GM18861 (cell line): ENCODE data around the gene DCTPP1.
"Not testable (repeated sequence)": the region's sequence is repeated elsewhere in the genome, so short reads cannot be mapped to it uniquely, and the experiment has no call there.

ENCODE experiments used
- ATAC-seq: cut with Tn5 transposase; IDR thresholded peaks from one replicate; pipeline ENCODE4 v1.9.1; 2021; ENCODE audit not compliant: unreplicated experiment

DCTPP1 gene

DNA sequence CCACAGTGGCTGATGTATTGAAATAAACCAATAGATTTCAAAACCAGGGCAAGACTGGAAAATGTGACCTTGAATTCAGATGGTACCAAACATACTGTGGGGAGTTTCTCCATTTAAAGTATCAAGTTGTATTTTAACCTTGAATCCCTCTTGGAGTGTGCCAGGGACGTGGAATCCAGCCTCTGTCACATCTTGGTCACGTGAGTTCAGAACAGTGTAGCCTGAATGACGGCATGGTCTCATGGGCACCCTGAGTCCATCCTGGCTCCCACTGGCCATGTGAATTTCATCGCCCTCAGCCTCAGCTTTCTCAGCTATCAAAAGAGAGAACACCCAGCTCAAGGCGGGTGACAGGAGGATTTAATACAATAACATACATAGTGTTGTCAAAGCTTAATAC lies 15.7 kb downstream of the DCTPP1 start:
- no peak for ATAC-seq

DNA sequence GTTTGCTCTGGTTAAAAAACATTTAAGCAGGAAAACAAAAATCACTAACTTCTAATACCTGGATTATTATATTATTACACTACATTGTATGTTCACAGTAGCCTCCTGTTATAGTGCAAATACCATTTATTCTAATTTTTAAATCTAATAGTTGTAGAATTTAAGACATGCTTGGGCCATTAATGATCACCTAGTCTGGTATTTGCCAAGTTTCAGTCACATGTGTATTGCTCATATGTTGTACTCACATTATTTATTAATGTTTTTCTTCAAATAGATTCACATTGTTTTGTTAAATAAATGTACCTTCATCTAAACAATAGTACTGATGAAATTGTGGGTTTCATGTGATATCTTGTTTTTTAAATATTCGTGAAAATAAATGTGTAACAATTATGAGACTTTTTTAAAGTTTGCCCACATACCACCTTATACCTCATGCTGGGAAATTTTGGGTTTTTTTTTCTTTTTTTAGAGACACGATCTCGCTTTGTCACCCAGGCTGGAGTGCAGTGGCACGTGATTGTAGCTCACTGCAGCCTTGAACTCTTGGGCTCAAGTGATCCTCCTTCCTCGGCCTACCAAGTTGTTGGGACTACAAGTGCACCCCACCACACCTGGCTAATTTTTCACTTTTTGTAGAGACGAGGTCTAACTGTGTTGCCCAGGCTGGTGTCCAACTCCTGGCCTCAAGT lies 16.6 kb downstream of the DCTPP1 start:
- no peak for ATAC-seq

DNA sequence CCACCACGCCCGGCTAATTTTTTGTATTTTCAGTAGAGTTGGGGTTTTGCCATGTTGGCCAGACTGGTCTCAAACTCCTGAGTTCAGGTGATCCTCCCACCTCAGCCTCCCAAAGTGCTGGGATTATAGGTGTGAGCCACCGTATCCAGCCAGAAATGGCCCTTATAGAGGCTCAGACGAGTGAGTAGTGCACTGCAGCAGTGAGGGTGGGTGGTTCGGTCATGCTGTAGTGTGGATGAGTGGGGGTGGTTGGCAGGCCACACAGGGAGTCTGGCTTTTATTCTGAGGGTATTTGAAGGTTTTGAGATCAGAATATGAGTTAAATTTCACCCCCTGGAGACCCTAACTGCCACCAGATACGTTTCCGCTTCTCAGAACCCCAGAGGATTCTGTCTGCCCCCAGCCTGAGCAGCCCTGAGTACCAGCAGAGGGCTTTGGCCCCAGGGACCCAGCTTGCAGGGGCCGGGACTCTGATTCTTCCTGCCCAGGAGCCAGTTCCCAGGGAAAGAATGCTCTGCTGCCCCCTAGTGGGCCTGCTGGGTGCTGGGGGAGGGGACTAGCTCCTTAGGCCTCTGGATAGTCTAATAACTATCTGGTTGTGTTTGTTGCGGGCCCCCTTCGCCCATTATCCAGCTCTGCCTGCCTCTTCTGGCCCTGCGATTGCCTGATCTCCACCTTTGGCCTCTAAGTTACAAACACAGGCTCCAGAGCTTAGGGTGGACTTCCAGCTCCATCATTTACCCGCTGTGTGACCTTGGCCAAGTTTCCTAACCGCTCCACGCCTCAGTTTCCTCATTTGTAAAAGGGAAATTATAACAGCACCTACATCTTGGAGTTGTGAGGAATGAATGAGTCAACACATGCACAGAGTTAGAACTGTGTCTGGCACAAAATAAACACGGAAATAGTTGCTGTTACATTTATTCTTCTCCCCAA lies 20.4 kb downstream of the DCTPP1 start:
- ATAC-seq: no peak

DNA sequence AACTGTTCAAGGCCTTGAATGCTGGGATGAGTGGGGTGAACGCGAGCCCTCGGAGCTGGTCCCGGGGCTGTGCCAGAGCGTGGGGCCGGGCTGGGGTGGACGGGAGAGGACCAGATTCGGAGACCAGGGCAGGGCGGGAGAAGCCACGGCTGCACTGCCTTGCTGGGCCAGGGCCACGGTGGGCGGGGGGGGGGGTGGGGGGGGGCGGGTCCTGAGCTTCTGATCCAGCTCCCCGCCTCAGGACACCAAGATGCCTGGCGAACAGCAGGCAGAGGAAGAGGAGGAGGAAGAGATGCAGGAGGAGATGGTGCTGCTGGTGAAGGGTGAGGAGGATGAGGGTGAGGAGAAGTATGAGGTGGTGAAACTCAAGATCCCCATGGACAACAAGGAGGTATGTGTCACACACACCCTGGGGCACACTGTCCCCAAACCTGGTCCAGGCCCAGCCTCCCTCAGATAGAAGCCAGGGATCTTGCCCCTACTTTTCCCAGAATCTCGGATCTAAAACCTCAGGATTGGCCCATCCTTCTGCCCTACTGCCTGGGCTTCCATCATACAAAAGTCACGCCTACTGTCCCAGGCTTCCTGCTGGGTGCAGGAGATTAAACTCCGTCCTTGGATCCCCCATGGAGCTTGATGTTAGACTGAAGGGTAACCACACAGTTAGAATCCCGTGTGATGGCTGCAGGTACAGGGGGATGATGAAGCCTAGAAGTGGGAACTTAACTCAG lies 21.9 kb downstream of the DCTPP1 start:
- no peak for ATAC-seq

DNA sequence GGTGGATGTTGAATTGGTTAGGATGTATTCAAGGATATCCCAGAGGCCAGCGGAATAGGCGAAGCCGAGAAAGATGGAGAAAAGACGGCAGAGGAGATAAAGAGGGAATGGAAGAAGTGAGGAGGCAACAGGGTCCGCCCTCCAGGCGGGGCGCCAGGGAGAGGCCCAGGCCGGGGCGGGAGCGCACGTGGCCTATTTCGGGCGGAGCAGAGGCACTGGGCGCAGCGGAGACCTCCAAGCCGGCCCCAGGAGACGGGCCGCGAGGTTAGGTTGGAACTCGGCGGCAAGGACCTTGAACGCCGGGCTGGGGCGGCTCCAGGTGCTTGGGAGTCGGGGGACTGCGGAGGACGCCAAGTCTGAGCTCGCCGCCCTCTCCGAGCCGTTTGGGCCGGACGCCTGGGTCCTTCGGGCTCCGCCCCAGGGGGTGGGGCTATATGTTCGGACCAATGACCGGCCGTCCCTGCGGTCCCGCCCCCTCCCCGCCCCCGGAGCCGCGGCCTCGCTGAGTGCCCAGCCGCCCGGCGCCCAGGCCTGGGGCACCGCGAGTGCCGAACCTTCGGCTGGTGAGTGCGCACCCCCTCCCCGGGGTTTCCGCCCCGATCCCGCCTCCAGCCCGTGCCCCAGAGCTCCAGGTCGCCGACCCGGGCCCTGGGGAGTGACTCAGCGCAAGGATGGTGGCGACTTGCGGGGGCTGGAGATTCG lies 22.6 kb downstream of the DCTPP1 start, which contains the start of gene ZNF771:
Gene ZNF771 (plus strand): TSS at position 505 of the 702 bp plus-strand sequence. CDS start 448 bp downstream, outside the sequence.
- ATAC-seq: peak; percentile 65

DNA sequence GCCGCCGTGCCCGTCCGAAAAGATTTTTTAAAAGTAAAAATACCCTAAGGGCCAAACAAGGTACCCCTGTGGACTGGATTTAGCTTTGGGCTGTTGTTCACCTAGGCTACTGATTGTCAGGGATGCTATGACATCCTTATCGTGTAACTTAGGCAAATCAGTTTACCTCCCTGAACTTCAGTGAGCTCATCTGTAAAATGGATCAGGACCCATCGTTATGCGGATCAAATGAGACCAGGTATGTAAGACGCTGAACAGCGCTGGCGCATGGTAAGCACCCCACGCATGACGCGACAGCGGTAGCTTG lies 23.1 kb downstream of the DCTPP1 start:
- no peak for ATAC-seq

DNA sequence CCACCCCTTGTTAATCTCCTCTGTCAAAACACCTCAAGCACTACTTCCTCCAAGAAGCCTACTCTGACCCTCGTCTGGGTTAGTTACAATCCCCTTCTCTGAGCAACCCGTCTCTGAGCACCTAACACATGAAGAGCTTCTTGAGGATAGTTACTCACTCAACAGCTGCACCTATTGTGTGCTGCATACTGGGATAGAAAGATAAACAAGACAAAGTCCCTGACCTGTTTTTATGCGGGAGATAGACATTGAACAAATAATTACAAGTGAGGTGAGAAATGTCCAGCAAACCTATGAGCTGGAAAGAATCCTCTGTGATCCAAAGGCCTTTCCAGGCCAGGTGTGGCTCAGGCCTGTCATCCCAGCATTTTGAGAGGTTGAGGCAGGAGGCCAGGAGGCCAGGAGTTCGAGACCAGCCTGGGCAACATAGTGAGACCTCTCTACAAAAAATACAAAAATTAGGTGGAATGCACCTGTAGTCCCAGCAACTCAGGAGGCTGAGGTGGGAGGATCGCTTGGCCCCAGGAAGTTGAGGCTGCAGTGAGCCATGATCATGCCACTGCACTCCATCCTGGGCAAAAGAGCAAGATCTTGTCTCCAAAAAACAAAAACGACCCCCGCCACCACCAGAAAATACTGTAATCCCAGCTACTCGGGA lies 27.9 kb downstream of the DCTPP1 start:
- no peak for ATAC-seq

DNA sequence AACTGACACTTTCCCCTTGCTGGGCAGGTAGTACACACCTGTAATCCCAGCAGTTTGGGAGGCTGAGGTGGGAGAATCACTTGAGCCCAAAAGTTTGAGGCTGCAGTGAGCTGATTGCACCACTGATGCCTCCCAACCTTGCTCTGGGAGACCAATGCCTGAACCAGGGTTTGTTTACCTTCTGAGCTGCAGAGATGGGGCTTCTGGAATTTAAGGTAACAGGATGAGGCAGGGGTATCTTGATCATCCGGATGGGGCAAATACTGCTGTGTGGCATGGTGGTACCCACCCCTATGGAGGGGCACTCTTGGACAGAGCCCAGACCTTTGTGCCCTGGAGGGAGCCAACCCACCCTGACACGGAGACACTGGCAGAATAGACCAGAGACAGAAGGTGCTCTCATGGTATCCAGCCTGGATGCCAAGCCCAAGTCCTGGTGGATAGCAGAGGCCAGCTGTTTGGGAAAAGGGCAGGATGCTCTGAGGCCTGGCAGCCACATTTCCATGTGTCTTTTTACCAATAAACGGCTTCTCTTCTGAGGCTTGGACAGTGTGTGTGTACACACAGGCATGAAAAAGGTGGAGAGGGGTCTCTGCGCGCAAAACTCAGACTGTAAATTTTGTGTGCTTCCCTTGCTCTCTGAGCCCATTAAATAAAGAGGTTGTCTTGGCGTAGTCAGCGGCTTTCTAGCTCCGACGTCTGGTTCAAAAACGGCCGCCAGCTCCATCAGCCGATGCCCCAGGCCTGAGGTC lies 30.2 kb downstream of the DCTPP1 start:
- ATAC-seq: no peak

DNA sequence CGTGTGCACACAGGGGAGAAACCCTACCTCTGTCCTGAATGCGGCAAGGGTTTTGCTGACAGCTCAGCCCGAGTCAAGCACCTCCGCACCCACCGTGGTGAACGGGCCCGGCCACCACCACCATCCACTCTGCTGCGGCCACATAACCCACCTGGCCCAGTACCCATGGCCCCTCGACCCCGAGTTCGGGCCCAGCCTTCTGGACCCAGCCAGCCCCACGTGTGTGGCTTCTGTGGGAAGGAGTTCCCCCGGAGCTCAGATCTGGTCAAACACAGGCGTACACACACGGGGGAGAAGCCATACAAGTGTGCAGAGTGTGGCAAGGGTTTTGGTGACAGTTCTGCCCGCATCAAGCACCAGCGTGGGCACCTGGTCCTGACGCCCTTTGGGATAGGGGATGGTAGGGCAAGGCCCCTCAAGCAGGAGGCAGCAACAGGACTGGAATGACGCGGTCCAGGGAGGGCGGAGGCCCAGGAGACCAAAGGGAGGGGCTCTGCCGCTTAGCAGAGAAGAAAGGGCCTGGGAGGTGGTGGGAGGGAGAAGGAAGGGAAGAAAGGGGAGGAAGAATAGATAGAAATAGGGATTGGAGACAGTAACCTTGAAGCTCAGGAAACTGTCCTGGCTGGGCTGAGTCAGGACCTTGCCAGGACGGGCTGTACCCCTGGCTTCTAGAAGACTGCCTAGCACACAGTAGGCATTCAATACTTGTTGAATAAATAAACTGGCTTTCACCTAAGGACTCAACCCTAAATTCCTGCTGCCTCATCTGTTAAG lies 31.0 kb downstream of the DCTPP1 start:
- no peak for ATAC-seq

DNA sequence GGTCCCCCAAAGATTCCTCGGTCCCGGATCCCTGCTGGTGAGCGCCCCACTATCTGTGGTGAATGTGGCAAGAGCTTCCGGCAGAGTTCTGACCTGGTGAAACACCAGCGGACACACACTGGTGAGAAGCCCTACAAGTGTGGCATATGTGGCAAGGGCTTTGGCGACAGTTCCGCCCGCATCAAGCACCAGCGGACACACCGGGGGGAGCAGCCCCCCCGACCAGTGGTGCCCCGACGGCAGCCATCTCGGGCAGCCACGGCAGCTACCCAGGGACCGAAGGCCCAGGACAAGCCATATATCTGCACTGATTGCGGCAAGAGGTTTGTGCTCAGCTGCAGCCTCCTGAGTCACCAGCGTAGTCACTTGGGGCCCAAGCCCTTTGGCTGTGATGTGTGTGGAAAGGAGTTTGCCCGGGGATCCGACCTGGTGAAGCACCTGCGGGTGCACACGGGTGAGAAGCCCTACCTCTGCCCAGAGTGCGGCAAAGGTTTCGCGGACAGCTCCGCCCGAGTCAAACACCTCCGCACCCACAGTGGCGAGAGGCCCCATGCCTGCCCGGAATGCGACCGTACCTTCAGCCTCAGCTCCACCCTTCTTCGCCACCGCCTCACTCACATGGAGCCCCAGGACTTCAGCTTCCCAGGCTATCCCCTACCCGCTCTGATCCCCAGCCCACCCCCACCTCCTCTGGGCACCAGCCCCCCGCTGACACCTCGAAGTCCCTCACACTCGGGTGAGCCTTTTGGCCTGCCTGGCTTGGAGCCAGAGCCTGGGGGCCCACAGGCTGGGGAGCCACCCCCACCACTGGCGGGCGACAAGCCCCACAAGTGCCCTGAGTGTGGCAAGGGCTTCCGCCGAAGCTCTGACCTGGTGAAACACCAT lies 31.8 kb downstream of the DCTPP1 start:
- no peak for ATAC-seq

DNA sequence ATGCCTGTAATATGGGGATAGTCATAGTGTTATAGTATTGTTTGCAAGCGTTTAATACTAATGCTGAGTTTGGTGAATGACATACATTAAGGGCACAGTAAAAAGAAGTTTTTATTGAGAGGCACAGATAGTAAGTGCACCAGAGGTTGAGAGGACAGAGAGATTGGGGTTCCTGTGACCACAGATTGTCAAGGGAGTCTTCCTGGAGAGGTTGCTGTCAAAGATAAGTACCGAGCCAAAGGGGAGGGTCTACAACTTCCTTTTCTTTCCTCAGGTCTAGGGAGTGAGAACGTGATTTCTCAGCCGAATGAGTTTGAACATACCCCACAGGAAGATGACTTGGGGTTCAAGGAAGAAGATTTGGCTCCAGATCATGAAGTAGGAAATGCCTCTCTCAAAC lies 32.8 kb downstream of the DCTPP1 start:
- ATAC-seq: no peak

DNA sequence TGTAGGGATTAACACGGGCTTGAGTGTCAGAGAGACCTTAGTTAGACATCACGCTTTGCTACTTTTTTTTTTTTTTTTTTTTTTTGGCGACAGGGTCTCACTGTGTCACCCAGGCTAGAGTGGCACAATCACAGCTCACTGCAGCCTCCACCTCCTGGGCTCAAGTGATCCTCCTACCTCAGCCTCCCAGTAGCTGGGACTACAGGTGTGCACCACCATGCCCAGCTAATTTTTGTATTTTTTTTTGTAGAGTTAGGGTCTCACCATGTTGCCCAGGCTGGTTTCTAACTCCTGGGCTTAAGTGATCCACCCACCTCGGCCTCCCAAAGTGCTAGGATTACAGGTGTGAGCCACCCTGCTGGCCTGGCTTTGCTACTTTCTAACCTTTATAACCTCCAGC lies 33.2 kb downstream of the DCTPP1 start:
- not testable (repeated sequence) for ATAC-seq

DNA sequence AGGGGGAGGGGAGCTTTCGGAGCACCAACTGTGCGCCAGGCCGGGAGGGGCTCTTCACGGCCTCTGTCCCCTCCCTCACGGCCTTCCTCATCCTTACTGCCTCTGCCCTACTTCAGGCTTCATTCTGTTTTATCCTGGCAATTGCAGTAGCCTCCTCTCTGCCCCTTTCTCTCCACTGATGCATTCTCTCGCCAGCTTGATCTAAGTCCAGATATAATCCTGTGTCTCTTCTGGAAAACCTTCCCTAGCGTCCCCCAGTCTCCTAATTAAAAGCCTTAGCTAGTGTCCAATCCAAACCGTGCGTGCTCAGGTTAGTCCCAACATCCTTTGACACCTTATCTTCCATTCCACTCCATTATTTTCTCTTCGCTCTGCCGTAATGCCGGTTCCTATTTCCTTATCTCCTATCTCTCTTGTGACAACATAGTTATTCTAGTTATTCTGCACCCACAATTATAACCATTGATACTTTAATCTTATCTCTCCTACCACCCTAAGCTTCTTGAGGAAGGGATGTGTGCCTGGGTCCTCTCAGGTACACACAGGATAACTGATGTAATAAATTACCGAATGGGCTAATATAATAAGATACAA lies 33.7 kb downstream of the DCTPP1 start:
- no peak for ATAC-seq

DNA sequence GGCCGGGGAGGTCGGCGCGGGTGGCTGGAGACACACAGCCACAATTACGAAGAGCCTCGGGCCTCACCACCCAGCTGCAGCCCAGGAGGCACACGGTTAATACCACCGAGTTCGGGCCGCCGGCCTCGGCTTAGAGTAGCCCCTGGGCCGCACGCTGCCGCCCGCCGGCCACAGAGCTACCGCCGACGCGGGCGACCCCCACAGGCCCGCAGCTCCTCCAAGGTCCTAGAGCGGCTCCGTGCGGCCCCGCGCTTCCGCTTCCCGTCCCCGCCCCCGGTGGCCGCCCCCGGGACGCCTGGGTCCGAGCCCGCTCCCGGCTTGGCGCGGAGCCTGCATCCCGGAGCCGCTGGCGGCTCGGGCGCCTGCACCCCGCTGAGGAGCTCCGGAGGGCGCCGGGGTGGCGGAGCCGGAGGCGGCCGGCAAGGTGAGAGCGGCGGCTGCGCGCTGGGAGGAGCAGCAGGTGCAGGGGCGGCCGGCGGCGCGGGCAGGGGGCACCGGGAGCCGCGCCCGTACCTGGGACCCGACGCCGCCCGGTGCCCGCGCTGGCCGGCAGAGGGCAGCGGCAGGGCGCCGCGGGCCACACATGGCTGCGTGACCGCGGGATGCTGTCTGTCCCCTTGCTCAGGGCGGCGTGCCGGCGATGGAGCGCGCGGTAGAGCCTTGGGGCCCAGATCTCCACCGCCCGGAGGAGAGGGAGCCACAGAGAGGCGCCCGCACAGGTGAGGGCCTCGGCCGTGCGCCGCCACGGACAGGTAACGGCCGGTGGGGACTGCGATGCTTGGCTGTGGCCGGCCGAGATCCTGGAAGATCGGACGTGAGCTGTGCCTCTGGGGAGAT lies 34.5 kb downstream of the DCTPP1 start, which contains the start of gene ZNF48:
Gene ZNF48 (plus strand): TSS at position 266 of the 837 bp plus-strand sequence. CDS start 375 bp downstream, at position 641.
- ATAC-seq: peak; percentile 49

DNA sequence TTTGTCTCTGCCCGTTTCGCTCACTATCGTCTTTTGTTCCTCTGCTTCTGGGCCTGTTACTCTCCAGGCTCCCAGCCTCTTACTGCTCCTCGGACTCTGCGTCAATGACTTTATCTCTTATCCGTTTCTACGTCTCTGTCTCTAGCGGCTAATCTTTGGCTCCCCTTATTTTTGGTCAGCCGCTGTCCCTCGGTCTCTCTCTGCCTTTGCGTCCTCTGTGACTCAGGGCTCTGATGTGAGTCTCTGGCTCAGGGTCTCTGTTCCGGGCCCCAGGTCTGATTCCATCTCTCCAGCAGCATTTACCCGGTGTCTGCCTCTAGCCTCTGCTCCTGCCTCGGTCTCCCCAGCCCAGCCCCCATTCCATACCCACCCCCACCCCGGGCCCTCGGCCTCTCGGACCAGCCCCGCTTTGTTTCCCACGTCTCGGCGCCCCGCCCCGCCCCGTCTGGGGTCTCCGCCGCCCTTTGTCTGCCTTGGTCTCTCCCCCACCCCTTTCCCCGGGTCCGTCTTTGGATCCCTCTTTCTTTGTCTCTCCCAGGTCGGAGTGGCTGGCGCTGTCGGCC lies 35.2 kb downstream of the DCTPP1 start:
- no peak for ATAC-seq

DNA sequence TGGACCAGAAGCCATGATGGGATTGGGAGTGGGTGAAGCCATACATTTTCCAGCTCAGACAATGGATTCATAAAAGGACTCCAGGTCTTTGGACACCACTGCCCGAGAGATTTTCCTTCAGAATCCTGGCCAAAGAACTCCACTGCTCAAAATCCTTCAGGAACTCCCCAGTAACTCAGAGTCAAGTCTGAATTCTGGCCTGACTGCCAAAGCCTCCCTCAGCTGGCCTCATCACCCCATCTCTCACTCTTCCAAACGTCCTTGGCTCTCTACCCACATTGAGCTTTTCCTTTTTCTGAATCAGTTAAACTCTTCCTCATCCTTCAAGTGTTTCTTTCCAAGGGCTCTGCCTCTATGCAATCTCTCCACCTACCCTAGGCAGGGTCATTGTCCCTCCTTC lies 46.3 kb downstream of the DCTPP1 start:
- no peak for ATAC-seq
